OCI-LY3 (cell line): ENCODE data around the gene BOLA2B.

Source experiments
- CTCF ChIP-seq: fragments of 200-600, 300-600 bp; sonication (generic); IDR thresholded peaks from 2 replicates; pipeline ENCODE4 v1.5.1; 2014; ENCODE audit warnings: antibody characterized with exemption, low read length, low read depth
- EZH2phosphoT487 ChIP-seq: fragments of 200-600 bp; shearing (Covaris generic); IDR thresholded peaks from 2 replicates; pipeline ENCODE4 v1.6.1; 2018; ENCODE audit warnings: antibody characterized with exemption, mixed run types, low read depth

GRCh38 chr16:30155188-30155587 is 38.3 kb downstream of the BOLA2B start:
- TF ChIP-seq CTCF (no peak), EZH2phosphoT487 (no peak)
